Islet precursor cell (in vitro differentiated cells): Measurements from ENCODE around the gene MAP3K10.
"Not testable (repeated sequence)": the region's sequence is repeated elsewhere in the genome, so short reads cannot be mapped to it uniquely, and the experiment has no call there.

Experiments used
- DNase-seq: peaks from one replicate; pipeline ENCODE4 v3.0.0-alpha.2; 2018

MAP3K10 gene

DNA sequence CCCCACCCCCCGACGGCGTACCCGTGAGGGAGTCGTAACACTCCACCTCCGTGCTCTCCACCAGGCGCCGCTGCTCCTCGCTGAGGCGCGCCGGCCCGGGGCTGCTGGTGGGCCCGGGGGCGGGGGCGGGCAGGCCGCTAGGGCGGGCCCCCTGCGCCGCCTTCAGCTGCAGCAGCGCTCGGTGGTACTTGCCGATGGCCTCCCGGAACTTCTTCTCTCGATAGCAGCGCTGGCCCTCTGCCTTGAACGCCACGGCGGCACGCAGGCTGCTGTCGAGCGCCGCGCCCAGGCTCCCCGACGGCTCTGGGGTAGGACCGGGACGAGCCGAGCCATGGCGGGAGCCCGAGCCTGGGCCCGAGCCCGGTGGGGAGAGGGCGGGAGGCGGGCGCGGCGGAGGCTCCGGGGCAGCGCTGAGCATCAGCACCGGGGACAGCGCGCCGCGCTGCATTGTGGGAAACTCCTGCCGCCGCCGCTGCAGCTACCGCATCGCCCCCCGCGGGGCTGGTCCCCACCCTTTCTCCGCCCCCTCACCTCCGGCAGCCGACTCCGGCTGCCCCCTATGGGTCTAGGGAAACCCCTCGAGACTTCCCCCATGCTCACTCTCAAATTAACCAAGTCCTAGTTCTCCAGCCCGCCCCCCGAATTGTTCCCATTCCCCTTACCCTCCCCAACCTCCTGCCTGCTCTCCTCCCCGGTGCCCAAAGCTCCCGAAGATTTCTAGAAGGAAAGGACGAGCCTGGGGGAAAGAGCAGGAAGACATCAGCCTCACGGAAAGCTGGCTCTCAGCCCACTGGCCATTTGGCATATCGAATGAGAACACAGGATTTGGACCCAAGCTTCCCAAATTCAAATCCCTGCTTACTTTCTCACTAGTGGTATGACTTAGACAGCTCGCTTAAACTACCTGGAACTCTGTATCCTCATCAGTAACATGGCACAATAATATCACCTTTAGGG, 27.0 kb downstream of the MAP3K10 start, which contains the start of gene TTC9B:
Gene TTC9B, minus strand, starts transcription at position 451 of the 957 bp plus-strand sequence. Its CDS starts 3 bp downstream, at position 448.
- DNase-seq = peak; percentile 66

DNA sequence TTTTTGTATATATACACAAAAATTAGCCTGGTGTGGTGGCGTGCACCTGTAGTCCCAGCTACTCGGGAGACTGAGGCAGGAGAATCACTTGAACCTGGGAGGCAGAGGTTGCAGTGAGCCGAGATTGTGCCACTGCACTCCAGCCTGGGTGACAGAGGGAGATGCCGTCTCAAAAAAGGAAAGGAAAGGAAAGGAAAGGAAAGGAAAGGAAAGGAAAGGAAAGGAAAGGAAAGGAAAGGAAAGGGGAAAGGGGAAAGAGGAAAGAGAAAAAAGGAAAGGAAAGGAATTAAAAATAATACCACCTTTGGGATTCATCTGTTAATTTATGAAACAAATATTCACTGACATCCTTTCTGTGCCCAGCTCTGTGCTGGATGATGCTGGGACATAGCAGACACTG, 27.8 kb downstream of the MAP3K10 start:
- not testable (repeated sequence) for DNase-seq

DNA sequence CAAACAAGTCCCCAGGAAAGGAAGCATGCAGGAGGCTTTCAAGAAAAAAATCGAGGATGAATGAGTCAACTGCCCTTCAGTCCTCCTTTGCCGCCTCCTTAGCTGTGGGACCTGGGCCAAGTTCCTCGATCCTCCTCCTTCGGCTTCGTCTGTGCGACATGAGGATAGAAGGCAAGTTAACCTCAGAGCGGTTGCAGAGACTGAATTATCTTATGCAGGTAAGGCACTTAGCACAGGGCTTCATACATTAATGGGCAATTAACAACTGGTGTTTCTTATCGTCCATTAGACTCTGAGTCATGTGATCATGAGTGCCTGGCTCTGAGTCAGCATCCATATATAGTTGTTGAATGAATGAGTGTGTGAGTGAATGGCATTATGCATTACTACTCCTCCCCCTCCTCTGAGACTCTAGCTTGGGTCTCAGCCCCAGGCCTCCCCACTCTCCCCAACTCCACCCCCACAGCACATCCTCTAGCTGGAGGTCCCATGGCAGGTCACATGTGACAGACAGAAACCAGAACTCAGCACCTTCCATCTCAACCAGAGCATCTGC, 28.6 kb downstream of the MAP3K10 start:
- peak; percentile 67 for DNase-seq

GRCh38 chr19:40220674-40221073, 29.4 kb downstream of the MAP3K10 start:
- no peak for DNase-seq

GRCh38 chr19:40221858-40222619, 30.8 kb downstream of the MAP3K10 start:
- DNase-seq = peak; percentile 86

GRCh38 chr19:40223135-40223822, 32.1 kb downstream of the MAP3K10 start:
- DNase-seq = peak; percentile 84

DNA sequence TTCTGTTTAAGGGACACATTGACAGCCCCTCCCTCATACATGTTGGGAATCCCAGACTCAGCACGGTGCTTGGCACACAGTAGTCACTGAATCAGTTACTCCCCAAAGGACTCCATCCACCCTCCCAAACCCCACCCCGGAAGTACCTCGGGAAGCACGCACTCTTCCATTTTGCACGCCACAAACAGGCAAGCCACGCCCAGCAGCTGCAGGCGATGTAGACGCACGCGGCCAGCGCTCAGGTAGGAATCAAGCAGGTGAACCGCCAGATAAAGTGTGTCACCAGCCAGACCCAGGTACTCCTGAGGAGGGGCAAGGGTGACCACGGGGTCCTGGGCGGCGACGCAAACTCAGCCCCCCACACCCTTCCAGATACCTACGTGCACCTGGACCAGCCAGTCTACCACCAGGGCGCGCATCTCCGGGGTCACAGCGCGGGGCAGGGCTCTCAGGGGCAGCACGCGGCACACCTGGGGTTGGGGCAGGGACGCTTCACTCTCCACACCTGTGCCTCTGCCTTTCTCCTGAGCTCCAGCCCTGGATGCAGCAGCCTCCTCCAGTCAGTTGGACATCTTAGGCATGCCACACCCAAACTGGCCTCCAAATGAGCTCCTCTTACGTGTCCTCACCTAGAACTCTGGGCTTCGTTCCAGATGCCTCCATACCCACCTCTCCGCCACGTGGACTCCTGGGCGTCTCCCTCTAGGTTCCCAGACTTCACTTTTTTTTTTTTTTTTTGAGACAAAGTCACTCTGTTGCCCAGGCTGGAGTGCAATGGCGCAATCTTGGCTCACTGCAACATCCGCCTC, 33.3 kb downstream of the MAP3K10 start:
- DNase-seq = no peak

DNA sequence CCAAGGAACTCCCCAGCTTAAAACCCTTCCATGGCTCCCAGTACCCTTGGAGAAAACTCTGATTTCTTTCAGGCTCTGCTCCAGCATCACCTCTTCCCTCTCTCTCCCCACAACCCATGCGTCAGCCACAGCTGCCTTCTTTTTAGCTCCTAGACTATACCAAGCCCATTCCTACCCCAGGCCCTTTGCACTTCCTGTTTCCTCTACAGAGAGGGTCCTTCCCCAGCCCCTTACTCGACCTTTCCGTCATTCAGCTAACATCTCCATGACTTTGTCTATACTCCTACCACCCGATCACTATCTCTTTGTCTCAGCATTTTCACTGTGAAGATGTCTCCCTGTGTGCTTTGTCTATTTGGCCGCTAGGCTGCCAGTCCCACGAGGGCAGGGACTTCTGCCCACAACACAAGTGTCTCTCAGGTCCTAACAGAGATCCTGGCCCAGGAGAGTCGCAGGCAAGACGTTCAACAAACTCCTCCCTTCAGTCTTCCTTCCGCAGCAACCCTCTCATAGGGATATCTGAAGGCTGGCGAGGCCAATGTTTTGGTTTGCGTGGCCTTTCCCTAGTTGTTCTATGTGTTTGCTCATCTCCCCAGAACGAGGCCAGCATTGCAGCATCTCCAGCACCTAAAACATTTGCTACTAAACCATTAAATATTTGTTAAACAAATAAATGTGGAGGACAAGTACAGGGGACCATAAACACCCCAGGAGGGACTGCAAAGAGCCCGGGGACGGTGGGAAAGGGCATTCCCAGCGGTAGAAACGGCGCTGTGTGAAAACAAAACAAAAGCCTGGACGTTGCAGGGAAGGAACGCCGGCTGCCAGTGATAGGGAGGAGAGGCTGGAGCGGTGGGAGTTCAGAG, 34.4 kb downstream of the MAP3K10 start:
- no peak for DNase-seq

DNA sequence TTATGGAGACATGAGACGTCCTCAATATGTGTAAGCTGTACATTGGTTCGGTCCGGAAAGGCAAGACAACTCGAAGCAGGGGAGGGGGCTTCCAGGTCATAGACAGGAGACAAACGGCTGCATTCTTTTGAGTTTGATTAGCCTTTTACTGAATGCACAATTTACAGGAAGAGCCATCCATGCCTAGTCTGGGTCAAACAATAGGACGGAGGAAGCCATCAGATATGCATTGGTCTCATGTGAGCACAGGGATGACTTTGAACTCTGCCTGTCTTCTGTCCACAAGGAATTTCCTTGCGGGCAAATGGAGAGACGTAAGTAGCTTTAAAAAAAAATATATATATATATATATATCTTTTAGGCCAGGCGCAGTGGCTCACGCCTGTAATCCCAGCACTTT, 37.1 kb downstream of the MAP3K10 start:
- DNase-seq = no peak

DNA sequence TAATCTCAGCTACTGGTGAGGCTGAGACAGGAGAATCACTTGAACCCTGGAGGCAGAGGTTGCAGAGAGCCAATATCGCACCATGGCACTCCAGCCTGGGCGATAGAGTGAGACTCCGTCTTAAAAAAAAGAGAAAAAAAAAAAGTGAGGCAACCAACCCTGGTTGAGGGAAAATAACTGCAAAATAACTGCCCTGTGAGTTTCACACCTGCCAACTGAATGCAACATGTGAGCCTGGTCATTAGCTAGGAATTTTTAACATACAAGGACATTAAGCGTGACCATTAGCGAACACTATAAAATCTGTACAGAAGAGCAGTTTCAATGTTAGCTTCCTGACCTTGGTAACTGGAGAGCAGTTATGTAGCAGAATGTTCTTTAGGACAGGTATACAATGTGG, 37.6 kb downstream of the MAP3K10 start:
- no peak for DNase-seq

- no peak for DNase-seq
Observed at GRCh38 chr19:40229484-40229883, 38.3 kb downstream of the MAP3K10 start.

DNA sequence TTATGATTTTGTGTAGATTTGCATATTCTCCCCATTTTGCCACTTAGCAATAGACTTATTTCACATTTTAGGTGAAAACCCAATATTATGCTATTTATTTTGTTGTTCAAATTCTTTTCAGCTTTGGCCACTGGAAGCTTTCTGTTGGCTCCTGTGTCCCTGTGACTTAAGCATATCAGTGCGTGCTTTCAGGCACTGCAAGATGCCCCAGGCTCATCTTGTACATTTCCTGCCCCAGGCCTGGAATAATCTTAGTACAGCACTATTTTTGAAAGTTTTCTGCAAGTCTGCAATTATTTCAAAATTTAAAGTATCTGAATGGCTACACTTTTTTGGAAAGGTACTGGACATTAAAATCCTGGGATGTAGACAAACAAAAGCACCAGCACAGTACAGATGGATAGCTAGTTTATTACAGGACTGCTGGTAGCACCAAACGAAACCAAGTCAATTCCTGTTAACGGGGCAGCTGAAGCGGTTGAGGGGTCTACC, 38.7 kb downstream of the MAP3K10 start:
- DNase-seq = no peak

DNA sequence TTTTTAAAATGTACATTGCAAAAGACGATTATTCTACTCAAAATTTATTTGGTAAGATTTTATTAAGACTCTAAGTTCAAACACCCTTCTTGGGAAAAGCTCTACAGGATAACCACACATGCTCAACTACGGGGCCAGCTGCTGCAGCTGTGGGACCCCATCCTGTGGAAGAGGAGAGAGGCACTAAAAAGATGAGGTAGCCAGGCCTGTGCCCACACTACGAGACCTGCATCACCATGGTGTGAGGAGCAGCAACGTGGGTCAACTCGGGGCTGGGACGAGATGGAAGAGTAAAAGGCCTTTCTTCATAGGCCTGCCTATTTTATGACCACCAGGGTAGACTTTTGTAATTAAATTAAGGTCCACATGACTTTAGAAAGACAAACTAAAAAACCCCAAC, 39.8 kb downstream of the MAP3K10 start:
- DNase-seq = no peak

GRCh38 chr19:40231544-40232424, 40.6 kb downstream of the MAP3K10 start:
- peak; percentile 76 for DNase-seq

DNA sequence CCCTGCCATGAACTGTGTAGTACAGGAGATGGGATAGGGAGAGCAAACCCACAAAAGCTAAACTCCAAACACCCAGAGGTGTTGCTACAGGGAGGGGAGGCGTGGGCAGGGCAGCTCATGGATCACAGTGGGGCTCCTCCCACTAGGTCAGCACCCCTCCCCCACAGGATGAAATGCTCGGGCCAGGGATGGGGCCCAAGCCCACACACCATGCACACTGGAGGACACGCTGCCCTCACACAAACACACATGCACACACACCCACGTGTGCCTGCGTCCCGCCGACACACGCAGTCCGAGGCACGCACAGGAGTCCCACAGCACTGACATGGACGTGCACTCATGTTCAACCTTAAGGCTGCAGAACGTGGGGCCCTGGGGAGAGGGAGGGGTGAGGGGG, 41.3 kb downstream of the MAP3K10 start:
- DNase-seq = peak; percentile 52

DNA sequence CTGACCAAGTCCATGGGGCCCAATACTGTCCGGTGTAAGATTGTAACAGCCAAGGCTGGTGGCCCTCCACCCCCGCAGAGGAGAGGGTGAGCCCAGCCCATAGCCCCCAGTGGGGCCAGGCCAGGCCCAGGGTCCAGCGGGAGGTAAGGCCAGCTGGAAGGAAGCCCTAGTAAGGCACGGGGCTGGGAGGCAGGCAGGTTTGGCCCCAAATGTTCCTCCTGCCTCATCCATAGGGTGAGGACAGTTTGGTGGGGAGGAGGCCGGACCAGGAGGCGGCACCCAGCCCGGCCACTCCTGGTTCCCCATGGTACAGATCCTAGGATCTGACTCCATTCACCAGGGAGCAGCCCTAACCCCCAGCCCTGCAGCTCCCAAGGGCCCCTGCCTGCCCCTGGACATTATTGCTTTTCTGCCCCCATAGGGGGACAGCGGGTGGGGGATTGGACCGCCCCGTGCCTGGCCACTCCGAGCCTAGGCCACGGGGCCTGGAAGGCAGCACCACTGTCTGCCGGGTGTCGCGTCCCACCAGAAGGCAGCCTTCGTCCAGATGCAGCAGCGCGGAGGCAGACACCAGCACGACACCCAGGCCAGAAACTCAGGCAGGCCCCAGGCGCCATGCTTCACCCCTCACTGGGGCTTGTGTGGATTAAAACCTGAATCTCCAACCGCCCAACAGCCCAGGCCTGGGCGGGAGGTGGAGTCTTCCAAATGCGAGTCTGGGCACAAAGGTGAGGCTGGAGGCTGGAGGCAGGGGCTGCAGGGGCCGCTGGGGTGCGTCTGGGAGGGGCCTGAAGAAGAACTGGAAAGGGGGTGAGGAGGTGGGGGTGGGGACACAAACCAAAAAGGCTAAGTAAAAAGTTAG, 42.0 kb downstream of the MAP3K10 start:
- peak; percentile 48 for DNase-seq

GRCh38 chr19:40233811-40234389, 42.7 kb downstream of the MAP3K10 start:
- DNase-seq = peak; percentile 48
